ENCODE data around the gene PRKN. TPM values are rescaled to one million over a fixed set of nuclear protein-coding genes. Genes with fewer than 3 reads are reported as not detected.
"Not testable (repeated sequence)": the region's sequence is repeated elsewhere in the genome, so short reads cannot be mapped to it uniquely, and the experiment has no call there.

The PRKN gene
- total RNA-seq, 1 donor from 2014 or later, result 0.34 TPM

DNA sequence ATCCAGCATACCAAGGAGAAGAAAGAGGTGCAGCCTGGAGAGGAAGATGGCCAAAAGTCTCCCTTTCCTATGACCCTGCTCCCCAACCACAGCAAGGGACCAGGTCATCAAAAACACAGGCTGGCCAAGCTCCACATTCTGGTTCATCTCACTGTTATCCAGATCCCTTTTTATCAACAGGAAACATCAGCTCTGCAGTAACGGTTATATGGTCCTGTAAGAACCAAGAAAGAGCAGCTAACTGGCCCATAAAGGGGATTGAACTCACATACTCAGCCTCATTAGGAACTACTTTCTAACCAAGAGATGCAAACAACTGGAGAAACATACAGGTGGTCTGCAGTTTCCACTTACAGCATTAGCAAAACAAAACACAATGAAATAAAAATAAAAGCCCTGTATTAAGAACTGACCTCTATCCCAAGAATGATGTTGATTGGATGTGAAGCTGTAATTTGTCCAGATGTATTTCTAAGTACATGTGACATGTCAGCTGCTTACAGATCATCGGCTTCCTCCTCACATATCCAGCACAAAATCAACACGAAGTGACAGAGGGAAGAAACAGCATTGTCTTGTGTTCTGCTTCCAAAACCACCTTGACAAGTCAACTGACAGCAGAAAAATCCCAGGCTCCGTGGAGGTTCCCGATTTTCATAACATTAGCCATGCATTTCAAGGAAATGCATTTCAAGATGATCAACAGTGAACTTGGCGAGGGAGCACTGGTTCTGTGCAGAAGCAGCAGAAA lies 896.5 kb downstream of the PRKN start:
- no peak for DNase-seq

DNA sequence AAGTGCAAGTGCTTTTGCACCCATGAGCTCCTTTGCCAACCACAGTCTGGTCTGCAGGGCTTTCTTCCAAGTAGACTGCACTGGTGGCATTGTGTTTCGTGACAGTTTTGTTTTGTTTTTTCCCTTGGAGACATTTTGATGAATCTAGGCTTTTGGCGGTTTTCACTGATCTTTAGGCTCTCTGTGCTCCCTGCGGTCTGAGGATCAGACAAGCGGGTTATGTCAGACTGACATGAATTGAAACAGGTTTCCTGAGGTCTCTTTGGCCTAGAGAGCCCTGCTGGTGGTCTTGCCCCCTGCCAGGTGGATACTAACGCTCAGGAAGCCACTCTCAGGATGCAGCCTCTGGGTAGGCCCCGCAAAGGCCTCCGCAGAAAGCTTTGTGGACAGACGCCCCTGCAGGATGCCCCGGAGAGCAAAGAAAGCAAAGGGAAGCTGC lies 898.3 kb downstream of the PRKN start:
- DNase-seq, result no peak

DNA sequence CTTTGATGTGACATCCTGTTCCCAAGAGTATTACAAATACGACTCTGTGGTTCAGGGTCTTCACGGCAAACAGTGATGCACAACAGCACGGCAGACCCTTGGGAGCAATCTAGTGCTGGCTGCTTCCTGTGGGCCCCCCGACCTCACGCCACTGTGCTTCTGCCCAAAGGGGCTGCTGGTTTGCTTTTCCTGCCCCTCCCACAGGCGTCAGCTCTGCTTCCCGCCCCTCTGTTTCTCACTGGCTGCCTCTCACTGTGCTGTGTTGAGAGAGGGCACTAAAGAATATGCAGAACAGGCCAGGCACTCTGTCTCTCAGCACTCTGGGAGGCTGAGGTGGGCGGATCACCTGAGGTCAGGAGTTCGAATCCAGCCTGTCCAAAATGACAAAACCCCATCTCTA lies 899.2 kb downstream of the PRKN start:
- no peak for DNase-seq

DNA sequence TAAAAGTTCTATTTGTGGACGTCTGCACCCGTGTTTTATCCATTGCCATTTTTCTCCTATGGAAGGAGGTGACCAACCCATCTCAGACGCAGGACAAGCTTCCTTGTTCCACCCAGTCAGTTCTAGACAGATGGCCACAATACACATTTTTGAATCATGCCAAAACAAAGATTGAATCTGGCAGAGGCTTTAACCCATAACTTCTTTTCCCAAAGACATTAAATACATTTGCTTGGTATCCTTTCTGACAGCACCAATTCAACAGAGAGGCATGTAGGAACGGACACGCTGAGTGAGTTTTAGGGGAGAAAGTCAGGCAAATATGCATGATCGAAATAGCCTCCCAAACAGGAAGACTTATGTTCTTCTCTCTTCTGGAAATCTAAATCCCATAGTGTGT lies 901.1 kb downstream of the PRKN start:
- DNase-seq, result no peak

DNA sequence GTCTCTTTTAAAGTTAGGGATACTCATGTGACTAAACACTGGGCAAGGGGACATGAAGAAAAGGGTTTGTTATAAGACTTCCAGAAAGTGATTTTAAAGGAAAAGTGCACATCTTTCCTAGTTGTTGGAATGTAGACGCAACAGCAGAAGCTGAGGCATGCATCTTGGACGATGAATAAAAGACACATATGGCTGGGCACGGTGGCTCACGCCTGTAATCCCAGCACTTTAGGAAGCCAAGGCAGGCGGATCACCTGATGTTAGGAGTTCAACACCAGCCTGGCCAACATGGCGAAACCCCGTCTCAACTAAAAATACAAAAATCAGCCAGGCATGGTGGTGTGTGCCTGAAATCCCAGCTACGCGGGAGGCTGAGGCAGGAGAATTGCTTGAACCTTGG lies 905.4 kb downstream of the PRKN start:
- not testable (repeated sequence) for DNase-seq

DNA sequence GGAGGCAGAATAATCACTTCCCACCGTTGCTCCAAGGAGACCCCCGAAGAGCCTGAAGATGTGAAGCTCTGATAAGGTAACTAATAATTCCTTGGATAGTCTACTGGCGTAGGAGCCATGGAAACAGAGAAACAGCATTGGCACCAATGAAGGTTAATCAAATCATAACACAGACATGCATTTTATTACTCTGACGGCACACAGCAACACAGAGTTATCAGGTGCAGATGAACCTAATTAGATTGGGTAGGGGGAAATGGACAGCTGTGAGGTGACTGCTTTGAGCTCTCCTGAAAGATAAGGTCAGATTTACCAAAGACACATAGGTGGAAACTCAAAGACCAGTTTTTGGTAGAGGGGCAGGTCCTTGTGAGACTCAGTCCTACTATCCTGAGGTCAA lies 909.7 kb downstream of the PRKN start:
- no peak for DNase-seq

DNA sequence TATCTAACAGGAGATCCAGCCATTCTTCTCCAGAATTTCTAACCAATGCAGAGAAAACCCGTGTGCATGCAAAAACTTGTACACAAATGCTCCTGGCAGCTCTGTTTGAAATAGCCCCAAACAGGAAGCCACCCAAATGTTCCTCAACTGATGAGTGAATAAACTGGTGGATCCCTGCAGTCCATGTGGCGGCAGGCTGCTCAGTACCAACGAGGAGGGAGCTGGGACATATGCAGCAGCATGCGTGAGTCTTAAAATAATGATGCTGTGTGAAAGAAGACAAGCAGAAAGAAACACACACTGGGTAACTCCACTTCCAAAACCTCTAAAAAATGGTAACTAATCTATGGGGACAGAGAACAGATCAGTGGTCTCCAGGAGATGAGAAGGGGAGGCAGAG lies 911.6 kb downstream of the PRKN start:
- no peak for DNase-seq

DNA sequence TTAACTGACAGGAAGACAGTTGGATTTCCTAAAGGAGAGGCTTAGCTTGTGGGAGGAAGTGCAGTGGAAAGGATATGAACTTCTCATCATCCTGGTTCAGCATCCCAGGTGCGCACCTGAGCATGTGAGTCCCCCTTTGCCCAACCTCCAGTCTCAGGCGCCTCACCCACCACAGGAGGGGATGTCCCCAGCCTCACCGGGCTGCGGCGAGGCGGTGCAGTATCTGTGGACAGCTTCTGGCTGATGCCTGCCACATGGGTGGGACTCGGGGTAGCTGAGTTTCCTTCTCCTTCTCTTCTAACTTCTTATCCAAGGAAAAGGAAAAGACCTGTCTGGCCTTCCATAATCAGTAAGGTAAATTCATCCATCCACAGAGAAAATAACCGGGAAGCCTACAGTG lies 914.4 kb downstream of the PRKN start:
- DNase-seq, result no peak

DNA sequence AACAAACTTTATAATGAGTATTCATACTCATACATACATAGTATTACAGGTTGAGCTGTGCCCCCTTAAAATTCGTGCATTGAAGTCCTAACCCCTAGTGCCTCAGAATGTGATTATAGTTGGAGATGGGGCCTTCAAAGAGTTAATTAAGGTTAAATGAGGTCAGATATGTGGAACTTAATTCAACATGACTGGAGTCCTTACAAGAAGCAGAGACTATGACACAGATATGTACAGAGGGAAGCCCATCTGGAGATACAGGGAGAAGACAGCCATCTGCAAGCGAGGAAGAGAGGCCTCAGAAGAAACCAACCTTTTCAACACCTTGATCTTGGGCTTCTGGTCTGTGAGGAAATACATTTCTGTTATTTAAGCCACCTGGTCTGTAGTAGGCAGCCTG lies 917.6 kb downstream of the PRKN start:
- no peak for DNase-seq

DNA sequence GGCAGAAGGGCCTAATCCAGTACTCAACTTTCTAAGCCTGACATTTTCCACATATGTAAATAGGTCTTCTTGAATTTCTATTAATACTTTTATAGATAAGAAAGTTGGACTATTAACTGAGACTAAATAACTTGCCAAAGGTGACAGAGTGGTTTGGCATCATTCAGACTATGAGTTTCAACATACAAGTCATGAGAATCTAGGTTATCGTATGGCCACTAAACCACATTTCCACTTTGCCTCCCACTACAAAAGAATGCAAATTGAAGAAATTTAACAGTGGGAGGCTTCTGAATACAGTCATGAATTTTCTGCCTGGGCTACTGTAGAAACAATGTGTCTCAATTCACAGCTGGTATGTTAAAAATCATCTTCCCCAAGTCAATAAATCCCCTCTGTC lies 922.7 kb downstream of the PRKN start:
- no peak for DNase-seq

DNA sequence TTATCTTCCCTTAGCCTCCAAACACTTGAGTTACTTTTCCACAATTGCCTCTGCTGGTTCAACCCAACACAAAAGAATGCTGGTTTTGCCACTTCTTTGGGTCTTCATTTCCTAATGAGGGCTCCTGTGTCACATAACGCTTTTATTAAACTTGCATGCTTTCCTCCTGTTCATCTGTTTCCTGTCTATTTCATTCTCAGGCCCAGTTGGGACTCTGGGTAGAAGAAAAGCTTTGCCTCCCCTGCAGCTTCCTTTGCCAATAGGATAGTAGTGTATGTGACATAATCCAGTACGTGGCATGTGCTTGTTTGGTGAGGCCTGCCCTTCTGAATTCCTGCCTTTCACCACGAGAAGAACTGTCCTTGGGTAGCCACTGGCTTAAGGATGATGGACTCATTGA lies 924.4 kb downstream of the PRKN start:
- DNase-seq, result no peak

DNA sequence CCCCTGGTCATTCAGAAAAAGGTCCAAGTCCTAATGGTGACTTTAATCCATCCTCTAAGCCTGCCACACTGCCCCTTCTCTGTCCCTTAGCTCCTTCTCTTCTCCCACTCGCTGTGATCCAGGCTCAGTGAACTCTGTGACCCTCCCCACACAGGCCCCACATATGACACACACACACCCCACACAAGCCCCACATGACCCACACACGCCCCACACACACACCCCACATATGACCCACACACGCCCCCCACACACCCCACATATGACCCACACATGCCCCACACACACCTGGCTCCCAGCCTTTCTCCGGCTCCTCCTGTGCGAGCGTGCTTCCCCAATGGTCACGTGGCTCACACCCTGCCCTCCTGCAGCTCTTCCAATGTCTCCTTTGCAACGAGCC lies 925.3 kb downstream of the PRKN start:
- no peak for DNase-seq

DNA sequence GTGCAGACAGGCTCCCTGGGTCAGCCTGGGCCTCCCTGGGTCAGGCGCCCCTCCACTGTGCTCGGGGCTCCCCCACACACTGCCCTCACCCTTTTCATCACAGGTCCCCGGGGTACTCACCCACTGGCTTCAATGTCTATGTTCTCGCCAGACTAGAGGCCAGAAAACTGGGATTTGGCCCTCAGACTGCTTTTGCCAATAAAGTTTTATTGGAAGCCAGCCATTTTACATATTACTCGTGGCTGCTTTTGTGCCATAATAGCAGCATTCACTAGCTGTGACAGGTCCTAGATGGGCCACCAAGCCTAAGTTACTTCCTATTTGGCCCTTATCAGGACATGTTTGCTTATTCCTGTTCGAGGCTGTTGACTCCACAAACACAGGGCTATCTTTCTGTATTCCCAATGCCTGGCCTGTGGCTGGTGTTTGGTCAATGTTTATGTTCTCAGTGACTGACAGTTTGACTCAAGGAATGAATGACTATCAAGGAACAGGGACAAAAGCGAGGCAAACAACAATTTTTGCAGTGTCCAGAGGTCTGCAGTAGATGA lies 928.6 kb downstream of the PRKN start:
- DNase-seq, result no peak

DNA sequence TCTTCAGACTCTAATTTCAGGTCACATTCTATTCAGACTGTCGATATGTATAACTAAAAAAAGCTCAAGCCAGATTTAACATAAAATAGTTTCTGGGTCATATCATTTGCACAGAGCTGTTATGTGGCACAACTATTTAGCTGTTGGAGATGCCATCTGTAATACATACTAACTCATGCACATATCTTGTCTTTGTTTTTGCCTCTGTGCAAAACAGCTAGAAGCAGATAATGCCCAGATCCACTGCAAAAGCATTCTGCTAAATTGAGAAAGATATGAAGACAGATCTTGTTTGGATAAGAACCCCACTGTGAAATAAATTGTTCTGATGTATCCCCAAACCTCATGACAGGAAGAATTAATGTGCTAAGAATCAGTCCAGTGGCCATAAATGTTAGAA lies 930.9 kb downstream of the PRKN start:
- DNase-seq, result no peak

DNA sequence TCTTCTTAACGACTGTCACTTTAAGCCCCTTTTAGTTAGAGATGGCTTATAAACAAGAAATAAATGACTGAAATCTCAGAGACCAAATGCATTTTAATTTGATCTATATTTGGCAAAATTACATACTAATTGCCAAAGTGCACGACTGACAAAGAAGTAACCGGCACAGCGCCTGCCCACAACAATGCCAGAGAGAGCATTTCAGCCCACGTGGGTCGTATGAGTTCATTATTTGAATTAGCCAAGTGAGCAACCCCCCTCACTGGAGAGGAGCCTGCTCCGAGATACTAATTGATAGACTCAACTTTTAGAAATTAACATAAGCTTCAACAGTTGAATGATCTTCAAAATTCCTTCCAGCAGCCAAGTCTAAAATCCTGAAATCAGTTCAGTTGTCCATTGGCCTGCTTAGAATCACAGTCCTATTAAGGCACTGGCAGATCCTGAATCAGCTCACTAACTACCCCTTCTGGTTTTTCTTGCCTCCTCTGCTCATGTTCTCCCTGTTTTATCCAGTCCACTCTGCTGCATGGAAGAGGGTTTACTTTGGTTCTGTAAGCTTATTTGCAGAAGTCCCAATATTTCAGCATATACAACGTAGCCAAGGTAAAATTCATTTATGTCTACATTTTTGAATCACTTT lies 934.6 kb downstream of the PRKN start:
- no peak for DNase-seq

DNA sequence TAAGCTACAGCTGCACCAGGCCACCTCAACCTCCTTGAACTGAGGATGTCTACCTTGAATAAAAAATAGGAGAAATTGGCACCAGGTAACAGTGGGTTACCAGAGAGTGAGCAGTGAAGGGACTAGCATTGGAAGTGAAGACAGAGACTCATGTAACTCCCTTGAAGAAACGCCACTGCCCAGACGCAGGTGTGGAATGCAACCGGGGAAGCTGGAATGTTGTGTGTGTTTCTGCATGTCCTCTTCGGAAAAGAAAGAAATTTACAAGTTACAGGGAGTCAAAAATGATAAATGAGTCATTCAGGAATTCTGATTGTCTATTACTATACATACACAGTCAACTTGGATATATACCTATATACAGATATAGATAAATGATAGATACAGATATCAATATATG lies 939.0 kb downstream of the PRKN start:
- no peak for DNase-seq

DNA sequence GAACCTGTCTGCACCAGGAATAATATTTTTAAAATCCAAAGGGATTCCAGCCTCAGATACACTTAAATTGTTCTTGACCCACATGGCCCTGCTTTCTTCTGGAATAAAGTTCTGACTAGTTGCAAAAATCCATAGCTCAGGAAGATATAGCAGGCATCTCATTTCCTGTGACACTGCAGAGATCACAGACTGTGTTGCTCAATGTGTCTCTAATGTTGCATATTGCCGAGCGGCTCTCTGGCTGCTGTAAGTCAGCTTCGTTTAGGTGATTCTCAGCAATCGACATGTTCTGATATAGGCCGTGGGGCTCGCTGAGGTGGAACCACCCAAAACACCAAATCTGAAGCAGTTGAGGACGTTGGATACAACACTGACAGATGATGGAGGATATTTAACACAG lies 955.4 kb downstream of the PRKN start:
- DNase-seq, result no peak

DNA sequence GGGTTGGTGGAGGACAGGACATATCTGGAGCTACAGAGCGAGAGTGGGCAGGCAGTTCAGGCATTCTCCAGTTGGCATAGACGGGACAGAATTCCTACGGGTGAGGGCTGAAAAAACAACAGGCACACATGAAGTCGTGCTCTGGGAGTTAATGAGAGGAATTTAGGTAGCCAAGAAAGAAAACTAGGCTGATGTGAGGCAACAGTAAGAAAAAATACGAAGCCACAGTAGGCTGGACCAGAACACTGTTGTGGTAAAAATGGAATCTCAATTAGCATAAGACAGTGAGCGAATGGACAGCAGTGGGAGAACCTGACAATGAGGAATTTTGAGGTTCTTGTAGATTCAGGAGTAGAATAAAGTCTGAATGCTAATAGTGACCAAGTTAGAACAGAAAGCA lies 965.6 kb downstream of the PRKN start:
- no peak for DNase-seq

DNA sequence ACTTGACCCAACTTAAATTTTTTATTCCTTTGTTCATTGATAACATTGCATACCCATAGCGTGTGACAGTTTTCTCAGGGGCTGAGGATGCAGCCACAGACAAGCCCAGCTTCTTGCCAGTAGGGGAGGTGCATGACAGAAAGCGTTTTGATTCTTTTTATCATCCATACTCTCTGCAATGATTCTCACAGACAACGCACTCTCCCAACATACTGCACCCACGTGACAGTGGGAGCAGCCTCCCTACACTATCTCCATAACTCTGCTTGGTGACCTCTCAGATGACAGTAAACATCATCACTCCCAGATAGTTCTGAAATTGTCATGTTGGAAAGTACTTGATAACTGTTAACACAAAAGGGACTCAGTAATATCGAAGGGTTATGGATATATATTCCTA lies 972.5 kb downstream of the PRKN start:
- DNase-seq, result no peak

DNA sequence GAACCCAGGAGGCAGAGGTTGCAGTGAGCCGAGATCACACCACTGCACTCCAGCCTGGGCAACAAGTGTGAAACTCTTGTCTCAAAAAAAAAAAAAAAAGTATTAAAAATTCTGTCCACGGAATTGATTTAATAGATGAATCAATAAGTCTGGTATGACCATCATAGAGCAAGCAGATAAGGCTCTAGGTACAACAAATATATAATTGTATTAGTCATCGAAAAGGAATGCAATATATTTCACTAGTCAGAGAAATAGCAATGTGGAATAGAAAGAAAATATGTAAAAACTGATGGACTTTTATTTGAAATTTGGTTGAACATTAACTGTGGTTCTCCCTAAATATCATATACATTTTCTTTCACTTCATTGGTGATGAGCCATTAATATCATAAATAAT lies 976.9 kb downstream of the PRKN start:
- no peak for DNase-seq

DNA sequence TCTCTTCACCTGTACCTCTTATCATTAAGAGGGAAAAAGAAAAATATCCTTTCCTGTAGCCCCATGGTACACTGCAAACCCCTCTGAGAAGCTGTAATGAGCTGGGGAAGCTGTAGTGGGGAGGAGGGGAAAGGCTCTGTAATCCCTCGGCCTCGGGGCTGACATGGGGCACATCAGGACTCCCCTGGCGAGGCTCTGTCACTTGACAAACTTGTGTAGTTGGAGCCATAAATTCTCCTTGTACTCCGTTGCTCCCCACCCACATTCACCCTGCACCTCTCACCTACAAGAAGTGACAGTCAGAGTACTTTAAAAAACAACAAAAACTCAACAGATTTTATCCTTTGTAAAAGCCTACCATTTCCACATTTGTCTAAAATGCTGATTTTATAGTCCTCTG lies 978.0 kb downstream of the PRKN start:
- DNase-seq, result no peak

DNA sequence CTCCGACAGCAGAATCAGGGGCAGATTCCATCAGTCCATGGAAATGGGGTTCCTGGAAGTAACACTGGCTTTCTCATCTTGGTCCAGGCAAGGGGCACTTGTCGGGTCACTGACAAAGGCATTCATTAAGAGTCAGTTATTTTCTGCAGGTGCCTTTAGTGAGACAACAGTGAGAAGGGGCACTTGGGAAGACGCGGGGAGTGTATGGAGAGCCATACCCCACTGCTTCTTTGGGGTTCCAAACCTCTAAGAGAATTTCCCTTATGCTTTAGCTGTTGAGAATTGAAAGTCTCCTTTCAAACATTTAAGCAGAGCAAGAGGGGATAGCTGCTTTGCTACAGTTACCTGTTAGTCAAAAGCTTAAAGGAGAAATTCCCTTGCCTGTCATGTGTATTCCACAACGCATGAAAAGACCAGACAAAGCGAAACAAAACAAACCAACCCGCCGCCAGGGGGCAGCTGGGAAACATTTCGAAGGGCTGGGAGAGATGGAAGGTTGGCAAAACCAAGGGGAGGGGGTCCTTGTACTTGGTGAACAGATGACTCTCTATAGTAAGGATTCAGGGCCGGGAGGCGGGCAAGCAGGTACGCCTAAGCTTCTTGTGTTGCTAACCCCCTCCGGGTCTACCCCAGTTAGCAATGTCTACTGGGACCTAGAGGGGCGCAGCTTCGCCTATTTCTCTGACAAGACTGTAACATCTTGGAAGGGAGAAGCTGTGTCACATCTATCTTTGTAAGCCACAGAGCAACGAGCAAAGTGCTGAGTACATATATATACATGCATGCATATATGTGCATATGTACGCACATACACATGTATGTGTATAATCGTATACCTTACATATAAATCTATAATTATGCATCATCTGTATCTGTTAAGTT lies 978.8 kb downstream of the PRKN start:
- no peak for DNase-seq

DNA sequence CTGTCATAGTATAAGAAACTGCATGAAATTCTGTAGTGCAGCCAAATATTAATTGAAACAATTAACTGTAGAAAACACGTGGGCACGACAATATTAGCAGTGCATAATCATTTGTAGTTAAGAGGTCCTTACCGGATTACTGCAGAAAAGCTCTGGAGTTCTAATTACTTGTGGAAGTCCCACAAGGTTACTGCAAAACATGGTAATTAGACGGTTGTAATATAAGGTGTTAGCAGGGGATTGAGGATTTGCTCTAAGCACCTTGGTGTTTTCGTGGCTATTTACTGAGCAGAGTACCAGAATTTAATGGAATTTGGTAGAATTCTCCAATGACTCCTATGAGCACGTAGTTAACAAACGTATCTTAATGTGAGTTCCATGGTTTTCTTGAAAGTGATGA lies 980.1 kb downstream of the PRKN start:
- DNase-seq, result no peak
